HEK293 (cell line): ENCODE results near the gene EBLN1.
A peak's percentile ranks its signal among the peaks of the same experiment; 100 is the strongest.

ENCODE experiments used
- IKZF3 ChIP-seq: fragments of 450-650 bp; IDR thresholded peaks from 2 replicates; pipeline ENCODE4 v1.5.0; 2018; ENCODE audit warnings: missing biosample characterization, mild to moderate bottlenecking, missing genetic modification characterization, moderate library complexity
- KLF9 ChIP-seq: fragments of 450-650 bp; formaldehyde crosslinking; IDR thresholded peaks from 2 replicates; pipeline ENCODE4 v1.5.1; 2016; ENCODE audit warnings: missing biosample characterization, missing genetic modification characterization, low read depth
- OVOL3 ChIP-seq: fragments of 450-650 bp; formaldehyde crosslinking; IDR thresholded peaks from 2 replicates; pipeline ENCODE4 v1.5.1; 2016; ENCODE audit warnings: missing biosample characterization, missing genetic modification characterization
- SP2 ChIP-seq: fragments of 450-650 bp; formaldehyde crosslinking; IDR thresholded peaks from 2 replicates; pipeline ENCODE4 v1.5.1; 2016; ENCODE audit warnings: missing biosample characterization, missing genetic modification characterization
- ZBTB20 ChIP-seq: fragments of 450-650 bp; formaldehyde crosslinking; IDR thresholded peaks from 2 replicates; pipeline ENCODE4 v1.5.1; 2016; ENCODE audit warnings: missing biosample characterization, missing genetic modification characterization
- ZBTB26 ChIP-seq: fragments of 450-650 bp; formaldehyde crosslinking; optimal IDR thresholded peaks from 2 replicates; pipeline ENCODE3; 2016; ENCODE audit warnings: missing biosample characterization, mild to moderate bottlenecking, missing genetic modification characterization
- ZEB2 ChIP-seq: fragments of 450-650 bp; formaldehyde crosslinking; IDR thresholded peaks from 2 replicates; pipeline ENCODE4 v1.5.1; 2016; ENCODE audit warnings: missing biosample characterization, missing genetic modification characterization
- ZFP69B ChIP-seq: fragments of 450-650 bp; formaldehyde crosslinking; IDR thresholded peaks from 2 replicates; pipeline ENCODE4 v1.5.1; 2016; ENCODE audit warnings: missing biosample characterization, missing genetic modification characterization
- ZNF155 ChIP-seq: fragments of 450-650 bp; formaldehyde crosslinking; IDR thresholded peaks from 2 replicates; pipeline ENCODE4 v1.5.1; 2016; ENCODE audit warnings: missing biosample characterization, missing genetic modification characterization
- ZNF184 ChIP-seq: fragments of 450-650 bp; IDR thresholded peaks from 2 replicates; pipeline ENCODE4 v1.5.1; 2018; ENCODE audit warnings: missing biosample characterization, mild to moderate bottlenecking, missing genetic modification characterization
- ZNF211 ChIP-seq: fragments of 450-650 bp; formaldehyde crosslinking; IDR thresholded peaks from 2 replicates; pipeline ENCODE4 v1.5.1; 2016; ENCODE audit warnings: low read depth, missing biosample characterization, missing genetic modification characterization
- ZNF23 ChIP-seq: fragments of 450-650 bp; formaldehyde crosslinking; IDR thresholded peaks from 2 replicates; pipeline ENCODE4 v1.5.1; 2016; ENCODE audit warnings: missing biosample characterization, missing genetic modification characterization, borderline replicate concordance
- ZNF292 ChIP-seq: fragments of 450-650 bp; formaldehyde crosslinking; IDR thresholded peaks from 2 replicates; pipeline ENCODE4 v1.5.1; 2016; ENCODE audit warnings: low read depth, missing biosample characterization, missing genetic modification characterization, borderline replicate concordance
- ZNF311 ChIP-seq: fragments of 450-650 bp; formaldehyde crosslinking; IDR thresholded peaks from 2 replicates; pipeline ENCODE4 v1.5.1; 2017; ENCODE audit warnings: missing biosample characterization, missing genetic modification characterization, borderline replicate concordance
- ZNF324 ChIP-seq: fragments of 450-650 bp; formaldehyde crosslinking; IDR thresholded peaks from 2 replicates; pipeline ENCODE4 v1.5.1; 2016; ENCODE audit warnings: missing biosample characterization, missing genetic modification characterization
- ZNF426 ChIP-seq: fragments of 450-650 bp; formaldehyde crosslinking; IDR thresholded peaks from 2 replicates; pipeline ENCODE4 v1.5.1; 2017; ENCODE audit warnings: missing biosample characterization, missing genetic modification characterization, mild to moderate bottlenecking, inconsistent platforms, moderate library complexity
- ZNF449 ChIP-seq: fragments of 450-650 bp; formaldehyde crosslinking; IDR thresholded peaks from 2 replicates; pipeline ENCODE4 v1.5.1; 2017; ENCODE audit warnings: missing biosample characterization, mild to moderate bottlenecking, missing genetic modification characterization, moderate library complexity
- ZNF560 ChIP-seq: fragments of 450-650 bp; formaldehyde crosslinking; IDR thresholded peaks from 2 replicates; pipeline ENCODE4 v1.5.1; 2017; ENCODE audit warnings: missing biosample characterization, missing genetic modification characterization, borderline replicate concordance
- ZNF596 ChIP-seq: fragments of 450-650 bp; IDR thresholded peaks from 2 replicates; pipeline ENCODE4 v1.5.0; 2018; ENCODE audit warnings: missing biosample characterization, mild to moderate bottlenecking, missing genetic modification characterization, moderate library complexity
- ZNF610 ChIP-seq: fragments of 450-650 bp; formaldehyde crosslinking; IDR thresholded peaks from 2 replicates; pipeline ENCODE4 v1.5.1; 2016; ENCODE audit warnings: missing biosample characterization, missing genetic modification characterization, borderline replicate concordance
- ZNF776 ChIP-seq: fragments of 450-650 bp; formaldehyde crosslinking; IDR thresholded peaks from 2 replicates; pipeline ENCODE4 v1.5.0; 2017; ENCODE audit warnings: missing biosample characterization, missing genetic modification characterization, borderline replicate concordance
- ZNF777 ChIP-seq: fragments of 450-650 bp; formaldehyde crosslinking; IDR thresholded peaks from 2 replicates; pipeline ENCODE4 v1.5.1; 2017; ENCODE audit warnings: missing biosample characterization, missing genetic modification characterization, borderline replicate concordance
- ZNF785 ChIP-seq: fragments of 450-650 bp; formaldehyde crosslinking; IDR thresholded peaks from 2 replicates; pipeline ENCODE4 v1.5.1; 2016; ENCODE audit warnings: missing biosample characterization, missing genetic modification characterization
- ZNF792 ChIP-seq: fragments of 450-650 bp; formaldehyde crosslinking; IDR thresholded peaks from 2 replicates; pipeline ENCODE4 v1.5.1; 2016; ENCODE audit warnings: missing biosample characterization, missing genetic modification characterization
- ZNF830 ChIP-seq: fragments of 450-650 bp; IDR thresholded peaks from 2 replicates; pipeline ENCODE4 v1.5.0; 2018; ENCODE audit warnings: missing biosample characterization, missing genetic modification characterization, low read depth, mild to moderate bottlenecking, moderate library complexity
- ZNF837 ChIP-seq: fragments of 450-650 bp; formaldehyde crosslinking; IDR thresholded peaks from 2 replicates; pipeline ENCODE4 v1.5.1; 2016; ENCODE audit warnings: missing biosample characterization, missing genetic modification characterization
- ZNF843 ChIP-seq: fragments of 450-650 bp; formaldehyde crosslinking; IDR thresholded peaks from 2 replicates; pipeline ENCODE4 v1.5.1; 2016; ENCODE audit warnings: missing biosample characterization, missing genetic modification characterization
- ZSCAN30 ChIP-seq: fragments of 450-650 bp; IDR thresholded peaks from 2 replicates; pipeline ENCODE4 v1.5.1; 2018; ENCODE audit warnings: missing biosample characterization, mild to moderate bottlenecking, missing genetic modification characterization, moderate library complexity
- ZSCAN4 ChIP-seq: fragments of 450-650 bp; formaldehyde crosslinking; IDR thresholded peaks from 2 replicates; pipeline ENCODE4 v1.5.1; 2017; ENCODE audit warnings: missing biosample characterization, missing genetic modification characterization
- TF ChIP-seq, protein P1 (sequence below): fragments of 450-650 bp; formaldehyde crosslinking; IDR thresholded peaks from 2 replicates; pipeline ENCODE4 v1.5.1; 2016; ENCODE audit warnings: missing biosample characterization, missing genetic modification characterization
- TF ChIP-seq, protein P2 (sequence below): fragments of 450-650 bp; formaldehyde crosslinking; IDR thresholded peaks from 2 replicates; pipeline ENCODE4 v1.5.1; 2016; ENCODE audit warnings: missing biosample characterization, missing genetic modification characterization

EBLN1 gene

DNA sequence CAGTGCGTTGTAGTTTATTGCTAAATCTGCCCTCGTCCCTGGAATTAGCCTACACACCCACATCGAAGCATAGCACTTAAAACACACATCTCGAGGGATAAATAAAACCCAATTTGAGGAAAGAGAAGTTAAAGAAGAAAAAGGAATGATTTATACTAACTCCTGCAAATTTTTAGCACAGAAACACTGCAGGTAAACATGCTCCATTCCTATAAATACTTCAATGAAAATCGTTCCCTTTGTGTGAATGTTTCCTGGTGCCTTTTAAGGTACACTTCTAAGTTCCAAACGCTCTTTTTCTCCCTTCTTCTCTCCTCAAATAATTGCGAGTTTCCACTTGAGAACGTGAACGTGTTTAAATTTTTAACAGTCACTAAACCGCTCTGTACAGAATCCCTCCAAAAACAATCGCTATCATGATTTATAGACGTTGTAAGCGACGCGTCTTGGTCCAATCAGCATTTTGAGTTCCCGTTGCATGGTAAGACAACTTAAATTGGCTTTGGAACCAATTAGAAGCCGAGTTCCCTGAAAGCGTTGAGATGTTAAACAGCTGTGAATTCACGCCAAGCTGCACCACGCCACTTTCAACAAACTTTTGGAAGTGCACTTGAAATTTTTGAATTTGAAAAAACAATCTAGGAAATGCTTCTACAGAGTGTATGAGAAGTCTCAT, 12.5 kb upstream of the EBLN1 start (continued):
- TF ChIP-seq, protein P1, sequence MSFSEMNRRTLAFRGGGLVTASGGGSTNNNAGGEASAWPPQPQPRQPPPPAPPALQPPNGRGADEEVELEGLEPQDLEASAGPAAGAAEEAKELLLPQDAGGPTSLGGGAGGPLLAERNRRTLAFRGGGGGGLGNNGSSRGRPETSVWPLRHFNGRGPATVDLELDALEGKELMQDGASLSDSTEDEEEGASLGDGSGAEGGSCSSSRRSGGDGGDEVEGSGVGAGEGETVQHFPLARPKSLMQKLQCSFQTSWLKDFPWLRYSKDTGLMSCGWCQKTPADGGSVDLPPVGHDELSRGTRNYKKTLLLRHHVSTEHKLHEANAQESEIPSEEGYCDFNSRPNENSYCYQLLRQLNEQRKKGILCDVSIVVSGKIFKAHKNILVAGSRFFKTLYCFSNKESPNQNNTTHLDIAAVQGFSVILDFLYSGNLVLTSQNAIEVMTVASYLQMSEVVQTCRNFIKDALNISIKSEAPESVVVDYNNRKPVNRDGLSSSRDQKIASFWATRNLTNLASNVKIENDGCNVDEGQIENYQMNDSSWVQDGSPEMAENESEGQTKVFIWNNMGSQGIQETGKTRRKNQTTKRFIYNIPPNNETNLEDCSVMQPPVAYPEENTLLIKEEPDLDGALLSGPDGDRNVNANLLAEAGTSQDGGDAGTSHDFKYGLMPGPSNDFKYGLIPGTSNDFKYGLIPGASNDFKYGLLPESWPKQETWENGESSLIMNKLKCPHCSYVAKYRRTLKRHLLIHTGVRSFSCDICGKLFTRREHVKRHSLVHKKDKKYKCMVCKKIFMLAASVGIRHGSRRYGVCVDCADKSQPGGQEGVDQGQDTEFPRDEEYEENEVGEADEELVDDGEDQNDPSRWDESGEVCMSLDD (tag by site-specific recombination) = no peak
- peak; percentile 42; the same call in 1 of the 2 replicates for TF ChIP-seq KLF9 (tag by site-specific recombination)
- no peak for TF ChIP-seq ZFP69B (tag by site-specific recombination)
- no peak for TF ChIP-seq ZNF776 (tag by site-specific recombination)
- no peak; the same call in 1 of the 2 replicates for TF ChIP-seq ZEB2 (tag by site-specific recombination)
- no peak for TF ChIP-seq OVOL3 (tag by site-specific recombination)
- TF ChIP-seq, protein P2, sequence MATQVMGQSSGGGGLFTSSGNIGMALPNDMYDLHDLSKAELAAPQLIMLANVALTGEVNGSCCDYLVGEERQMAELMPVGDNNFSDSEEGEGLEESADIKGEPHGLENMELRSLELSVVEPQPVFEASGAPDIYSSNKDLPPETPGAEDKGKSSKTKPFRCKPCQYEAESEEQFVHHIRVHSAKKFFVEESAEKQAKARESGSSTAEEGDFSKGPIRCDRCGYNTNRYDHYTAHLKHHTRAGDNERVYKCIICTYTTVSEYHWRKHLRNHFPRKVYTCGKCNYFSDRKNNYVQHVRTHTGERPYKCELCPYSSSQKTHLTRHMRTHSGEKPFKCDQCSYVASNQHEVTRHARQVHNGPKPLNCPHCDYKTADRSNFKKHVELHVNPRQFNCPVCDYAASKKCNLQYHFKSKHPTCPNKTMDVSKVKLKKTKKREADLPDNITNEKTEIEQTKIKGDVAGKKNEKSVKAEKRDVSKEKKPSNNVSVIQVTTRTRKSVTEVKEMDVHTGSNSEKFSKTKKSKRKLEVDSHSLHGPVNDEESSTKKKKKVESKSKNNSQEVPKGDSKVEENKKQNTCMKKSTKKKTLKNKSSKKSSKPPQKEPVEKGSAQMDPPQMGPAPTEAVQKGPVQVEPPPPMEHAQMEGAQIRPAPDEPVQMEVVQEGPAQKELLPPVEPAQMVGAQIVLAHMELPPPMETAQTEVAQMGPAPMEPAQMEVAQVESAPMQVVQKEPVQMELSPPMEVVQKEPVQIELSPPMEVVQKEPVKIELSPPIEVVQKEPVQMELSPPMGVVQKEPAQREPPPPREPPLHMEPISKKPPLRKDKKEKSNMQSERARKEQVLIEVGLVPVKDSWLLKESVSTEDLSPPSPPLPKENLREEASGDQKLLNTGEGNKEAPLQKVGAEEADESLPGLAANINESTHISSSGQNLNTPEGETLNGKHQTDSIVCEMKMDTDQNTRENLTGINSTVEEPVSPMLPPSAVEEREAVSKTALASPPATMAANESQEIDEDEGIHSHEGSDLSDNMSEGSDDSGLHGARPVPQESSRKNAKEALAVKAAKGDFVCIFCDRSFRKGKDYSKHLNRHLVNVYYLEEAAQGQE (tag by site-specific recombination) = no peak
- TF ChIP-seq ZNF560 (tag by site-specific recombination) = no peak
- no peak; the same call in 1 of the 2 replicates for TF ChIP-seq ZBTB20 (tag by site-specific recombination)
- no peak for TF ChIP-seq ZNF837 (tag by site-specific recombination)
- no peak for TF ChIP-seq ZNF184 (tag by site-specific recombination)
- TF ChIP-seq ZNF23 (tag by site-specific recombination) = no peak
- no peak for TF ChIP-seq ZNF830 (tag by site-specific recombination)
- TF ChIP-seq IKZF3 (tag by site-specific recombination) = no peak; the same call in 1 of the 2 replicates
- no peak for TF ChIP-seq ZNF792 (tag by site-specific recombination)
- no peak for TF ChIP-seq ZNF610 (tag by site-specific recombination)
- peak; percentile 75 for TF ChIP-seq SP2 (tag by site-specific recombination)
- no peak for TF ChIP-seq ZNF596
- TF ChIP-seq ZNF211 (tag by site-specific recombination) = no peak
- TF ChIP-seq ZNF426 (tag by site-specific recombination) = no peak
- TF ChIP-seq ZNF843 = no peak
- TF ChIP-seq ZNF785 = no peak
- TF ChIP-seq ZSCAN30 (tag by site-specific recombination) = 0 out of 2 replicates have a peak, but pooled peaks have one; percentile 37
- TF ChIP-seq ZNF311 = no peak
- TF ChIP-seq ZNF155 (tag by site-specific recombination) = no peak
- no peak for TF ChIP-seq ZNF292 (tag by site-specific recombination)
- no peak for TF ChIP-seq ZNF324 (tag by site-specific recombination)
- TF ChIP-seq ZNF777 (tag by site-specific recombination) = no peak
- peak; percentile 23 for TF ChIP-seq ZBTB26 (tag by site-specific recombination)
- no peak for TF ChIP-seq ZSCAN4 (tag by site-specific recombination)
- TF ChIP-seq ZNF449 (tag by site-specific recombination) = no peak
